Epithelial cell of esophagus (primary cell): Measurements from ENCODE around the gene TENM4.

Experiments used
- DNase-seq: peaks from one replicate; pipeline ENCODE4 v3.0.0; 2010; ENCODE audit warnings: low read depth
- H3K4me3 ChIP-seq: 2 replicates; pipeline ENCODE4 v1.5.1; 2011; ENCODE audit warnings: mild to moderate bottlenecking, low read length, control low read depth
- CTCF ChIP-seq: IDR thresholded peaks from 2 replicates; pipeline ENCODE4 v1.5.1; 2011; ENCODE audit warnings: low read depth, mild to moderate bottlenecking, low read length, control low read depth, inconsistent platforms; ENCODE audit not compliant: insufficient read depth; ENCODE audit errors: missing control alignments

Gene TENM4

DNA sequence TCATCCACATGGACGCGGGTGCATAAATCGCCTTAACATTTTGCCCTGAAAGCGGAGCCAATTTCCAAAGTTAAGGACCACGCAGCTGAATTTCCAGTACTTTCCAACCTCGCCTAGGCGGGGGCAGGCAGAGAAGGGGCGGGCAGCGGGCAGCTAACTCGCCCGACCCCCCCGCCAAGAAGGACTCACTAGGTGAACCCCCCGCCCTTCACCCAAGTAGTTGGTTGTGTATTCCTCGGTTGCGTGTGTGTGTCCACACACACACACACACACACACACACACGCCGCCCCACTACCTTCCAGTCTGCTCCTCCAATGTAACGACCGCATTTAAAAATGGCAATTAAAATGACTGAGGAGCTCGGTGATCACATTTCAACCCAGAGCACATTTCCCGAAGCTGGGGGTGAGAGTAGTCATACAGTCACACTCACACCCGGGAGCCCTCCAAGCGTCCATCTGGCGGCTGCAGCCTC, 1.4 kb downstream of the TENM4 start:
- no peak for TF ChIP-seq CTCF
- H3K4me3 ChIP-seq: peak overlapping the region; percentile 64
- peak; percentile 30 for DNase-seq

DNA sequence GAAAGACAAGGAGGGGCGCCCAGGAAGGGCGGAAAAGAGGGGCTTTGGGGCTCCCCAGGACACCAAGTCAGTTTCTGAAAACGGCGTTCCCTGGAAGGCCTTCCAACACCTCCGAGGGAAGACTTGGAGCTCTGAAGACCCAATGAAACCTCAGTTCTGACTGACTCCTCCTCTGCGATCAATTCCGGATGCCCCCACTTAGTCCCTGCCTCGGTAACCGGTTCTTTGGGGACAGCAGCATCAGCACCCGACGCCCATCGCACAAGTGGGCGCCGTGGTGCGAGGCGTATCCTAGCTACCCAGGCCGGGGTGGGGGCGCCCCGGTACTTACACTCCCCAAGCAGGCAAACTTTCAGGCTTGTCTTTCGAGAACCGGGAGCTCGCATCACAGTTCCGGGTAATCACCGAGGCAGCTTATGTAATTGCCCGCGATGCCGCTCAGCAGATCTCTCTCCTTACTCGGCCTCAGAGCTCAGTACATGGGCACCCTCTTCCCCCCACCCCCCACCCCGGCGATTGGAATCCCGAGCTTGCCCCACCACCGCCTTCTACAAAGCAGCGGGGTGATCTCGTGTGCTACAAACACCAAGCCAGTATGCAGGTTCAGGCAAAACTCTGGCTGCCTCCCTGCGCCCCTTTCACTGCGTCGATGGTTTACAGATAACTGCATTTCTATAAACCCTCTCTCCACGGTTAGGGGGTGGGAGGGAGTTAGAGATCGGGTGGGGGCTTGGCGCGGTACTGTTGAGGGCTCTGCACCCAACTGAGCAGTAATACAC, 2.0 kb downstream of the TENM4 start:
- peak overlapping the region; percentile 64 for H3K4me3 ChIP-seq

GRCh38 chr11:79437981-79438630, 2.7 kb downstream of the TENM4 start:
- peak overlapping the region; percentile 64 for H3K4me3 ChIP-seq
- no peak for TF ChIP-seq CTCF
- DNase-seq: peak; percentile 79

More for the DNA sequence above, 2.0 kb downstream of the TENM4 start:
- peak; percentile 68 for DNase-seq
- TF ChIP-seq CTCF: no peak

DNA sequence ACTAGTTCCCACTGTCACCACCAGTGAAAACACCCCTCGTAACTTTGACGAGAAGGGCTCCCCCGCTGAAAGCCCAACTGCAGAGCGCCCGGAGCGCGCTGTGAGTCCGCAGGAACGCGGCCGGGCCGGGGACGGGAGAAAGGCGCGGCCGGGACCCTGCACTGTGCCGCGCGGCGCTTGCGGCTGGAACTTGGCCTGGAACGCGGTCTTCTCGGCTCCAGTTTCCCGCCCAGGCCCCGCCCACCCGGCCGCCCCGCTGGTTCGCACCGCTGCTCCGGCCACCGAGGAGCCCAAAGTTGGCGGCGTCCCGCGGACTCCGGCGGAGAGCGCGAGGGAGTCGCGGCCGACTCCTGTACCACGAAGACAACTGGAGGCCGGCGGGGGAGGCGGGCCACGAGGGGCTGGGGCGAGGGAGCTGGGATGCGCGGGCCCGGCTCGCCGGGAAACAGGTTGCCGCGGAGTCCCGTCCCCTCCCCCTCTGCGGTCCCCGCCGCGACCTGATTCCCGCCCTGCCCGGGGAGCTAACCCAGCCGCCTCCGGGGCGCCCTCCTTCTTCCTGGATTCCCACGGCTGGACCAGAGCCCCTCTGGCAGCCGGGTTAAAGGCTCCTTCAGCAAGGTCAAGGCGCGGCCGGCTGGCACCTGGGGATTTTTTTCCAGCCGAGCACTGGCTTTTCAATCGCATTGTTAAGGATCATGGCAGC, 3.4 kb downstream of the TENM4 start:
- DNase-seq: peak; percentile 59
- no peak for TF ChIP-seq CTCF

DNA sequence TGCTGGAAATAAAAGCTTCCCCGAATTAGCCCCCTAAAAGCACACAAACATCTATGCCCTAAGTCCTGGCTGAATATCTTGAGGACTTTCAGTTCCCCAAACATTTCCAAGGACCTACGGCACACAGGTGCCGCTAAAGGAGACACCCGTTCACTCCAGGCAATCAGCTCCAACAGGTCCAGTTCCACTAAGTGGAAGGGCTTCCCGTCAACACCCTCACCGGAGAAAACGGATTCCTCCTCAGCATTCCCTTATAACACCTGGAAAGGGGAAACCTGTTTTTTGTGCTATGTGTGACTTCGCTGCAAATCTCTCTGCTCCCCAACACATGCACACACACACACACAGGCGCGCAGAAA, 3.9 kb downstream of the TENM4 start:
- no peak for TF ChIP-seq CTCF
- peak overlapping the region; percentile 64 for H3K4me3 ChIP-seq
- no peak for DNase-seq

More for the DNA sequence above, 3.4 kb downstream of the TENM4 start:
- peak overlapping the region; percentile 64 for H3K4me3 ChIP-seq

DNA sequence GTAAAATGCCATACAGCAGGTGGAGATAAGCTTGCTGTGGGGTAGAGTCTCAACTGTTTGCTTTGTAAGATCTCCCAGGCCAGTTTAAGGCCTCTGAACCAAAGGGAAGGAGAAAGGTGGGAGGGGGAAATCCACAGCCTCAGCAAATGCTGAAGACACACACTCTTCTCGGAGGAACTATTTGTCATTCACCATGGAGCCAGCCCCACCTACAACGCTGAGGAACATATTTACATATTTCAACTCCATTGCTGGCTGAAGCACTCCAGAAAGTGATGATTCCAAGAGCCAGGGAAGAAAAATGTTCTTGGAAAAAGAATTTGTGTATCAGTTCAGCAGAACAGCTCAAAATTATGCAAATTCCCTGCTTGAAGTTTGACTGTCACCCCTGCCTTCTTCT, 6.5 kb downstream of the TENM4 start:
- peak; percentile 25 for DNase-seq
- no peak for TF ChIP-seq CTCF
- no peak overlapping the region for H3K4me3 ChIP-seq
